Coronary artery (tissue), 2 donors: ENCODE measurements around the gene PREX1.

Source experiments
- DNase-seq: peaks from one replicate; pipeline ENCODE4 v3.0.0-alpha.2; 2017; ENCODE audit warnings: low spot score
- H3K27ac ChIP-seq, 2 donors: fragments of 200-600 bp; sonication (generic); one replicate each; pipeline ENCODE4 v1.5.1; 2016 to 2019
- H3K4me3 ChIP-seq: fragments of 200-600 bp; sonication (generic); 2 replicates; pipeline ENCODE4 v1.5.1; 2016; ENCODE audit warnings: mild to moderate bottlenecking, moderate library complexity
- TF ChIP-seq, protein P1 (sequence below): fragments of 200-600 bp; sonication (generic); IDR thresholded peaks from one replicate; pipeline ENCODE4 v1.5.1; 2019; ENCODE audit warnings: antibody characterized with exemption

Gene PREX1

GRCh38 chr20:48632825-48633619 lies 194.8 kb downstream of the PREX1 start:
- no peak for DNase-seq
- no peak overlapping the region for H3K27ac ChIP-seq
- H3K4me3 ChIP-seq, result no peak overlapping the region
- TF ChIP-seq, protein P1, sequence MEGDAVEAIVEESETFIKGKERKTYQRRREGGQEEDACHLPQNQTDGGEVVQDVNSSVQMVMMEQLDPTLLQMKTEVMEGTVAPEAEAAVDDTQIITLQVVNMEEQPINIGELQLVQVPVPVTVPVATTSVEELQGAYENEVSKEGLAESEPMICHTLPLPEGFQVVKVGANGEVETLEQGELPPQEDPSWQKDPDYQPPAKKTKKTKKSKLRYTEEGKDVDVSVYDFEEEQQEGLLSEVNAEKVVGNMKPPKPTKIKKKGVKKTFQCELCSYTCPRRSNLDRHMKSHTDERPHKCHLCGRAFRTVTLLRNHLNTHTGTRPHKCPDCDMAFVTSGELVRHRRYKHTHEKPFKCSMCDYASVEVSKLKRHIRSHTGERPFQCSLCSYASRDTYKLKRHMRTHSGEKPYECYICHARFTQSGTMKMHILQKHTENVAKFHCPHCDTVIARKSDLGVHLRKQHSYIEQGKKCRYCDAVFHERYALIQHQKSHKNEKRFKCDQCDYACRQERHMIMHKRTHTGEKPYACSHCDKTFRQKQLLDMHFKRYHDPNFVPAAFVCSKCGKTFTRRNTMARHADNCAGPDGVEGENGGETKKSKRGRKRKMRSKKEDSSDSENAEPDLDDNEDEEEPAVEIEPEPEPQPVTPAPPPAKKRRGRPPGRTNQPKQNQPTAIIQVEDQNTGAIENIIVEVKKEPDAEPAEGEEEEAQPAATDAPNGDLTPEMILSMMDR, result no peak

GRCh38 chr20:48632017-48632824 lies 195.6 kb downstream of the PREX1 start:
- no peak overlapping the region for H3K4me3 ChIP-seq
- TF ChIP-seq, protein P1, result no peak
- DNase-seq, result no peak
- no peak overlapping the region for H3K27ac ChIP-seq

DNA sequence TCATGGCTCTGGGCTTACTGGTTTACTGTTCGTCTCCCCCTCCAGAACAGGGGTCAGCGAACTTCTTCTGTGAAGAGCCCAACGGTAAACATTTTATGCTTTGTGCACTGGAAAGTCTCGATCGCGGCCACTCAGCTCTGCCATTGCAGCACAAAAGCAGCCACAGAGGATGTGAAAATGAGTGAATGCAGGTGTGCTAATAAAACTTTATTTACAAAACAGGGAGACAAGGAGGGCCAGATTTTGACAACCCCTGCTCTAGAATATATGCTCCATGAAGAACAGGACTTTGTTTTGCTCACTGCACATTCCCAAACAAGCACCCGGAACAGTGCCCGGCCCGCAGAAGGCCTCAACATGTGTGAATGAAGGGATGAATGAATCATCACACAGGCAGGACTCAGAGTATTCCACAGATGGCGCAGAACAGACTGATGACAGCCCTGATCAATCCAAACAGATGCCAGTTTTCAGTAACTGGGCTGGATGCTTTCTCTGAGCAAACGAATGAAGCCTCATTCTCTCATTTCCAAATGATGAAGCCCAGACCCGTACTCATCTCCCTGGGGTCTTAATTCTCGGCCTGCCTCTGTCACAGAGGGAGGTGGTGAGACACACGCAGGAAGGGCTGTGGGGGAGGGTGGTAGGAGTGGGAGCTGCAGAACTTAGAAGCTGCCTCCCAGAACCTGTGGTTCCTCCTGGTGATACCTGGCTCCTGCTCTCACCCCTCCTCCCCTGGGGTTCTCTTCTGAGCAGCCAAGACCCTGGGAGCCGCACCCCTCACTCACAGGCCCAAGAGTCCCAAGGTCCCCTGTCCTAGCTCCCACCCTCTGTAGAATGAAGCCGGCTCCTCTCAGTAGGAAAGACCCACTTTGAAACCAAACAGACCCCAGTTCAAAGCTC lies 196.4 kb downstream of the PREX1 start:
- TF ChIP-seq, protein P1, result no peak
- H3K27ac ChIP-seq, result no peak overlapping the region
- no peak for DNase-seq
- H3K4me3 ChIP-seq, result no peak overlapping the region

DNA sequence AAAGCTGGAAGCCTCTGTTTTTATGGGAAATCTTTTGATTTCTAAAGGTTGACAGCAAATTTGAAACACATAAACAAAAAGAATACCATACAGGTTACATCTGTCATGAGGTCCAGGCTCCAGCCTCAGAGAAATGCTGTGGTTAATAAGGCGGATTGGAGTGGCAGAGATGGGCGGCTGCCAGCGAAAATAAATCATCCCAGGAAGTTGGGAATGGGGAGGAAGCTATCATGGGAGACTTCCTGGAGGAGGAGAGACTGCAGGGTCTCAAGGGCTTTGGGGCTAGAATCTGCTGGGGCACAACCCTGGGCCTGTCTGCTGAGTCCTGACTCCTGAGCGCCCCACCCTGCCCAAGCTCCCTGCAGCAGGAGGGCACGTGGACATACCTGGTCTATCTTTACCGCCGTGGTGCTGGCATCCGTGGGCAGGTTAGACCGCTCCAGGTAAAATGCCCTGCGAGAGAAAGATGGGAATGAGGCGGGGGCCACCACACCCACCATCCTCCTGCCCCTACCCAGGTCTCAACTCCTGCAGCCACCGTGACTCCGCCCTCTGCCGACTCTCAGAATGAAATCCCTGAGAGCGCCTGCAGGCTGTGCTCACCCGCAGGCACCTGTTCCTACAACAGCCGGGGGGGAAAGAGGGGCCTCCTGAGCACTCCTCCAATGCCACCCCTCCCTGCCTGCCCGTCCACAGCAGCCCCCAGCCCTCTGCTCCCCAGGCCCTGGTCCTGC lies 197.3 kb downstream of the PREX1 start:
- TF ChIP-seq, protein P1, result no peak
- Histone ChIP-seq H3K27ac (no peak overlapping the region), H3K4me3 (no peak overlapping the region)
- no peak for DNase-seq

DNA sequence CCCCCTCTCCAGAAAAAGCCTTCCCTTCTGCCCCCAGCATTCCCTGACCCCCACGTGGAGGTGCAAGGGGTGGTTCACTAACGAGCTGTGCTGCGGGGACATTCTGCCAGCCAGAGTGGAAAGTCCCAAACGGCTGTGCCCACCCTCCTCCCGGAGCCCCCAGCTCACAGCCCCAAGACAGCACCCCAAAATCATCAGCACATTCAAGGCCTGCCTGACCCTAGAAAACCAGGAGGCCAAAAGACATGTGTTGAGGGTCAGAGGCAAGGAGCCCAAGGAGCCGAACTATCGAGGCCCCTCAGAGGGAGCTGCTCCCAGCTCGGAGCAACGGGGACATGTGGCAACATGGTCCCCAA lies 197.9 kb downstream of the PREX1 start:
- H3K4me3 ChIP-seq, result no peak overlapping the region
- DNase-seq, result no peak
- TF ChIP-seq, protein P1, result no peak
- H3K27ac ChIP-seq, result no peak overlapping the region
